OCI-M2 (cell line): ENCODE measurements around the gene SLC6A15.

Experiments used
- DNase-seq: peaks from one replicate; lab custom pipeline; 2025; ENCODE audit not compliant: unreplicated experiment; lab: John Stamatoyannopoulos, UW

Gene SLC6A15

GRCh38 chr12:84912198-84913128 lies at the start of gene SLC6A15:
SLC6A15 (minus strand) TSS chr12:84912799; CDS start chr12:84892120, 20,679 bp downstream.
- DNase-seq: no peak

GRCh38 chr12:84960918-84961317 lies 48.3 kb upstream of the SLC6A15 start:
- DNase-seq: no peak

- DNase-seq: no peak
These were observed 42.7 kb upstream of the SLC6A15 start for GRCh38 chr12:84955298-84955697.

- no peak for DNase-seq
These were observed 41.8 kb upstream of the SLC6A15 start for GRCh38 chr12:84954415-84954814.

- no peak for DNase-seq
These were observed 38.5 kb upstream of the SLC6A15 start for GRCh38 chr12:84950971-84951546.

GRCh38 chr12:84946753-84947152 lies 34.2 kb upstream of the SLC6A15 start:
- no peak for DNase-seq

- no peak for DNase-seq
These were observed 24.8 kb upstream of the SLC6A15 start for GRCh38 chr12:84937415-84937814.

- no peak for DNase-seq
These were observed 16.9 kb upstream of the SLC6A15 start for GRCh38 chr12:84929501-84929900.

GRCh38 chr12:84924981-84925380 lies 12.4 kb upstream of the SLC6A15 start:
- no peak for DNase-seq

- DNase-seq: no peak
These were observed 10.1 kb upstream of the SLC6A15 start for GRCh38 chr12:84922693-84923092.

GRCh38 chr12:84920331-84920730 lies 7.7 kb upstream of the SLC6A15 start:
- DNase-seq: no peak

- no peak for DNase-seq
These were observed 6.7 kb upstream of the SLC6A15 start for GRCh38 chr12:84919271-84919670.

- DNase-seq: no peak
These were observed 523 bp upstream of the SLC6A15 start for GRCh38 chr12:84913129-84913515.

GRCh38 chr12:84911271-84912197 lies 1.1 kb downstream of the SLC6A15 start:
- DNase-seq: no peak

GRCh38 chr12:84910549-84911241 lies 1.9 kb downstream of the SLC6A15 start:
- no peak for DNase-seq

GRCh38 chr12:84904051-84904450 lies 8.5 kb downstream of the SLC6A15 start:
- no peak for DNase-seq

GRCh38 chr12:84891106-84891838 lies 21.3 kb downstream of the SLC6A15 start:
- DNase-seq: no peak

- no peak for DNase-seq
These were observed 22.8 kb downstream of the SLC6A15 start for GRCh38 chr12:84889818-84890217.

GRCh38 chr12:84888861-84889260 lies 23.7 kb downstream of the SLC6A15 start:
- no peak for DNase-seq

- DNase-seq: no peak
These were observed 35.3 kb downstream of the SLC6A15 start for GRCh38 chr12:84877340-84877739.
